Loucy (cell line): ENCODE results near the gene NEUROD2.

Experiments used
- H2AFZ ChIP-seq: fragments of 200-600 bp; sonication (generic); 2 replicates; pipeline ENCODE4 v1.6.0; 2016; ENCODE audit warnings: antibody characterized with exemption, mild to moderate bottlenecking, low read length, moderate library complexity
- H3F3A ChIP-seq: fragments of 200-600 bp; 2 replicates; pipeline ENCODE4 v1.6.0; 2016; ENCODE audit warnings: antibody characterized with exemption, low read depth, mild to moderate bottlenecking
- H3K27me3 ChIP-seq: fragments of 200-600 bp; sonication (generic); 2 replicates; pipeline ENCODE4 v1.6.1; 2014; ENCODE audit warnings: low read length, mild to moderate bottlenecking; ENCODE audit not compliant: insufficient read depth, poor library complexity, severe bottlenecking
- H3K36me3 ChIP-seq: fragments of 200-600 bp; sonication (generic); 2 replicates; pipeline ENCODE4 v1.6.1; 2016; ENCODE audit warnings: low read length; ENCODE audit not compliant: insufficient read depth
- H3K4me1 ChIP-seq: fragments of 200-600 bp; sonication (generic); 2 replicates; pipeline ENCODE4 v1.5.1; 2014; ENCODE audit warnings: low read length, mild to moderate bottlenecking; ENCODE audit not compliant: insufficient read depth, poor library complexity, severe bottlenecking
- H3K4me2 ChIP-seq: fragments of 200-600 bp; sonication (generic); 2 replicates; pipeline ENCODE4 v1.6.0; 2014; ENCODE audit warnings: antibody characterized with exemption, low read length, low read depth, mild to moderate bottlenecking; ENCODE audit not compliant: poor library complexity, severe bottlenecking
- H3K4me3 ChIP-seq: fragments of 200-600 bp; sonication (generic); 2 replicates; pipeline ENCODE4 v1.5.1; 2014; ENCODE audit warnings: low read length, mild to moderate bottlenecking, mixed read lengths; ENCODE audit not compliant: poor library complexity, severe bottlenecking
- H3K79me2 ChIP-seq: fragments of 200-600 bp; sonication (generic); 2 replicates; pipeline ENCODE4 v1.6.1; 2014; ENCODE audit warnings: low read length; ENCODE audit not compliant: insufficient read depth
- H3K9ac ChIP-seq: fragments of 200-600 bp; sonication (generic); 2 replicates; pipeline ENCODE4 v1.6.0; 2014; ENCODE audit warnings: mild to moderate bottlenecking, low read depth, low read length, moderate library complexity; ENCODE audit not compliant: poor library complexity, severe bottlenecking
- H3K9me2 ChIP-seq: fragments of 200-600 bp; sonication (generic); replicated peaks from 2 replicates; pipeline ENCODE4 v1.6.1; 2016; ENCODE audit warnings: low read depth, low read length, mixed read lengths
- H3K9me3 ChIP-seq: fragments of 200-600 bp; sonication (generic); 2 replicates; pipeline ENCODE4 v1.6.1; 2014; ENCODE audit warnings: mild to moderate bottlenecking, antibody characterized with exemption, low read length, low read depth; ENCODE audit not compliant: insufficient read depth
- H4K20me1 ChIP-seq: fragments of 200-600 bp; sonication (generic); 2 replicates; pipeline ENCODE4 v1.6.0; 2014; ENCODE audit warnings: antibody characterized with exemption, low read length, mild to moderate bottlenecking; ENCODE audit not compliant: insufficient read depth, poor library complexity, severe bottlenecking
- CTCF ChIP-seq: fragments of 200-600 bp; sonication (generic); conservative IDR thresholded peaks from 2 replicates; pipeline ENCODE4 v1.5.1; 2014; ENCODE audit warnings: mild to moderate bottlenecking, antibody characterized with exemption, low read length
- EZH2phosphoT487 ChIP-seq: fragments of 200-600 bp; IDR thresholded peaks from 2 replicates; pipeline ENCODE4 v1.6.1; 2018; ENCODE audit warnings: antibody characterized with exemption, mild to moderate bottlenecking, moderate library complexity, borderline replicate concordance

The NEUROD2 gene

GRCh38 chr17:39600997-39601597, 6.6 kb downstream of the NEUROD2 start:
- Histone ChIP-seq H3K4me1 (no peaks in the 10 kb centered on the region), H3K36me3 (no peaks in the 10 kb centered on the region), H3K27me3 (peaks cover 30% of the 10 kb centered on the region), H3F3A (no peaks in the 10 kb centered on the region), H4K20me1 (no peaks in the 10 kb centered on the region), H3K9me3 (no peaks in the 10 kb centered on the region), H3K4me3 (no peak overlapping the region), H3K4me2 (no peak overlapping the region), H2AFZ (no peak overlapping the region), H3K79me2 (no peaks in the 10 kb centered on the region), H3K9me2 (no peaks in the 10 kb centered on the region), H3K9ac (no peak overlapping the region)
- TF ChIP-seq CTCF, result no peak
- TF ChIP-seq EZH2phosphoT487, result no peak

- peaks cover 30% of the 10 kb centered on the region for H3K27me3 ChIP-seq
- H3K4me3 ChIP-seq, result no peak overlapping the region
- no peaks in the 10 kb centered on the region for H3K9me3 ChIP-seq
These were observed 7.3 kb downstream of the NEUROD2 start for GRCh38 chr17:39600288-39600996.

GRCh38 chr17:39599665-39600231, 8.0 kb downstream of the NEUROD2 start:
- H2AFZ ChIP-seq, result no peak overlapping the region
- H3K4me3 ChIP-seq, result no peak overlapping the region
- no peaks in the 10 kb centered on the region for H3K79me2 ChIP-seq
- no peaks in the 10 kb centered on the region for H3K9me3 ChIP-seq
- H3K36me3 ChIP-seq, result no peaks in the 10 kb centered on the region
- no peaks in the 10 kb centered on the region for H4K20me1 ChIP-seq
- H3K9me2 ChIP-seq, result no peaks in the 10 kb centered on the region
- no peak for TF ChIP-seq CTCF
- no peak for TF ChIP-seq EZH2phosphoT487
- H3K4me2 ChIP-seq, result no peak overlapping the region
- H3F3A ChIP-seq, result no peaks in the 10 kb centered on the region
- peaks cover 30% of the 10 kb centered on the region for H3K27me3 ChIP-seq
- H3K4me1 ChIP-seq, result no peaks in the 10 kb centered on the region
- H3K9ac ChIP-seq, result no peak overlapping the region

More at GRCh38 chr17:39600288-39600996, 7.3 kb downstream of the NEUROD2 start:
- no peak overlapping the region for H2AFZ ChIP-seq
- no peak overlapping the region for H3K9ac ChIP-seq
- H3F3A ChIP-seq, result no peaks in the 10 kb centered on the region
- H3K9me2 ChIP-seq, result no peaks in the 10 kb centered on the region
- no peaks in the 10 kb centered on the region for H4K20me1 ChIP-seq
- H3K36me3 ChIP-seq, result no peaks in the 10 kb centered on the region
- H3K4me2 ChIP-seq, result no peak overlapping the region
- TF ChIP-seq EZH2phosphoT487 (no peak), CTCF (no peak)
- H3K4me1 ChIP-seq, result no peaks in the 10 kb centered on the region
- H3K79me2 ChIP-seq, result no peaks in the 10 kb centered on the region
